Epithelial cell of proximal tubule (primary cell): ENCODE results near the gene SYNGR4. TPM values are rescaled to one million over a fixed set of nuclear protein-coding genes. Genes with fewer than 3 reads are reported as not detected.
A peak's percentile ranks its signal among the peaks of the same experiment; 100 is the strongest.
"Not testable (repeated sequence)": the region's sequence is repeated elsewhere in the genome, so short reads cannot be mapped to it uniquely, and the experiment has no call there.

Experiments
- DNase-seq: peaks from one replicate; pipeline ENCODE4 v3.0.0-alpha.2; 2011; ENCODE audit warnings: low read depth
- H3K4me3 ChIP-seq: 2 replicates; pipeline ENCODE4 v1.5.1; 2011; ENCODE audit warnings: low read depth, mild to moderate bottlenecking, low read length
- total RNA-seq: library from RNA; depleted of rRNA; stranded (reverse); fragments of >200 nt; gene quantifications from 2 replicates; pipeline ENCODE4 v1.2.3, GENCODE V29; 2015
- TF ChIP-seq, protein P1 (sequence below): conservative IDR thresholded peaks from 2 replicates; pipeline ENCODE4 v1.5.1; 2012; ENCODE audit warnings: low read depth, mild to moderate bottlenecking, low read length

The SYNGR4 gene
- total RNA-seq, 1 donor from 2014 or later = not detected

DNA sequence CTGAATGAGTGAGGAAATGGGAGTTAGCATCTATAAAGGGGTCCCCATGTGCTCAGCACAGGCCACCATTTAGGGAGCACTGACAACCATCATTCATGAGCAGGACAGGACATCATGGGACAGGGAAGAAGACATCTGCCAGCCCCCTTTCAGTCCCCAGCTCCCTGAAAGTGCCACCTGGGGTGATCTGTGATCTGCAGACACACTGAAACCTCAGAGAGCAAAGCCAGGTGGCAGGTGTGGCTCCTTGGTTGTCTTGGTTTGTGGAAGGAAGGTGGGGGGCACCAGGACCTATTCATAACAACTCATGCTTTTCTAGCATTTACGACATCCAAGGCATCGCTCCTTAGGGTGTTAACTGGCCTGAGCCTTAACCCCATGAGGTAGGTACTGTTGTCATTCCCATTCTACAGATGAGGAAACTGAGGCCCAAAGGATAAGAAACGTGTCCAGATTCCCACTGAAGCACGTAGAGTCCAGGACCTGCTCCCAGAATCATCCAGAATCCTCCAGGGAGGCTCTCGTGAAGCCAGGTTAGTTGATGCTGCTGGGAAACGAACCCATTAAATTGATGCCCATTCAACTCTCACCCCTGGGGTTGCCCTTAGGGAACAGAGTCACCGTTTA lies 21.4 kb downstream of the SYNGR4 start:
- H3K4me3 ChIP-seq = no peak overlapping the region
- DNase-seq = no peak
- TF ChIP-seq, protein P1, sequence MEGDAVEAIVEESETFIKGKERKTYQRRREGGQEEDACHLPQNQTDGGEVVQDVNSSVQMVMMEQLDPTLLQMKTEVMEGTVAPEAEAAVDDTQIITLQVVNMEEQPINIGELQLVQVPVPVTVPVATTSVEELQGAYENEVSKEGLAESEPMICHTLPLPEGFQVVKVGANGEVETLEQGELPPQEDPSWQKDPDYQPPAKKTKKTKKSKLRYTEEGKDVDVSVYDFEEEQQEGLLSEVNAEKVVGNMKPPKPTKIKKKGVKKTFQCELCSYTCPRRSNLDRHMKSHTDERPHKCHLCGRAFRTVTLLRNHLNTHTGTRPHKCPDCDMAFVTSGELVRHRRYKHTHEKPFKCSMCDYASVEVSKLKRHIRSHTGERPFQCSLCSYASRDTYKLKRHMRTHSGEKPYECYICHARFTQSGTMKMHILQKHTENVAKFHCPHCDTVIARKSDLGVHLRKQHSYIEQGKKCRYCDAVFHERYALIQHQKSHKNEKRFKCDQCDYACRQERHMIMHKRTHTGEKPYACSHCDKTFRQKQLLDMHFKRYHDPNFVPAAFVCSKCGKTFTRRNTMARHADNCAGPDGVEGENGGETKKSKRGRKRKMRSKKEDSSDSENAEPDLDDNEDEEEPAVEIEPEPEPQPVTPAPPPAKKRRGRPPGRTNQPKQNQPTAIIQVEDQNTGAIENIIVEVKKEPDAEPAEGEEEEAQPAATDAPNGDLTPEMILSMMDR = no peak

DNA sequence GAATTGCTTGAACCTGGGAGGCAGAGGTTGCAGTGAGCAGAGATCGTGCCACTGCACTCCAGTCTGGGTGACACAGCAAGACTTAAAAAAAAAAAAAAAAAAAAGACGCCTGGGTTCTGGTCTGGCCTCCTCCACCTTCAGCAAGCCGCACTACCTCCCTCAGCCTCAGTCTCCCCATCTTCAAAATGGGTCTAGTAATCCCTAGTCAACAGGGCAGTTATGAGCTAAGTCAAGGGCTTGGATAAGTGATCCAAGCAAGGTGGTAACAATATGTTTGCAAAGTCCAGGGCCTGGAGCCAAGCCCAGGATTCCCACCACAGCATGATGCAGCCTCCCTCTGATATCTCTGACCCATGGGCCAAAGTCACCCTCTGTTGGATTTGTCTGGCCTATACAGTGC lies 22.8 kb downstream of the SYNGR4 start:
- no peak overlapping the region for H3K4me3 ChIP-seq
- TF ChIP-seq, protein P1 = no peak
- no peak for DNase-seq

- TF ChIP-seq, protein P1 = peak; percentile 63
- peak overlapping the region; percentile 100 for H3K4me3 ChIP-seq
- DNase-seq = no peak
Measured at GRCh38 chr19:48390188-48391099, 26.3 kb downstream of the SYNGR4 start.

- TF ChIP-seq, protein P1 = peak; percentile 80
- no peak for DNase-seq
- peak within 1 kb of the TSS; percentile 100 for H3K4me3 ChIP-seq
Measured at GRCh38 chr19:48391100-48392005, 27.2 kb downstream of the SYNGR4 start, which contains the start of gene KDELR1. Gene KDELR1 (minus strand): TSS chr19:48391551. CDS start chr19:48391358, 193 bp downstream.

DNA sequence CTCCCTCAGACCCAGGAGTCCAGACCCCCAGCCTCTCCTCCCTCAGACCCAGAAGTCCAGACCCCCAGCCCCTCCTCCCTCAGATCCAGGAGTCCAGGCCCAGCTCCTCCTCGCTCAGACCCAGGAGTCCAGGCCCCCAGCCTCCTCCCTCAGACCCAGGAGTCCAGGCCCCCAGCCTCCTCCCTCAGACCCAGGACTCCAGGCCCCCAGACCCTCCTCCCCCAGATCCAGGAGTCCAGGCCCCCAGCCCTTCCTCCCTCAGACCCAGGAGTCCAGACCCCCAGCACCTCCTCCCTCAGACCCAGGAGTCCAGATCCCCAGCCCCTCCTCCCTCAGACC lies 27.8 kb downstream of the SYNGR4 start:
- not testable (repeated sequence) for DNase-seq, H3K4me3 ChIP-seq

GRCh38 chr19:48392860-48393558 lies 28.8 kb downstream of the SYNGR4 start:
- TF ChIP-seq, protein P1 = no peak
- no peak for DNase-seq
- no peak overlapping the region for H3K4me3 ChIP-seq
